Measurements from ENCODE around the gene CNTFR.

GRCh38 chr9:34594177-34594576, 4.7 kb upstream of the CNTFR start:
- TF ChIP-seq, protein P1, sequence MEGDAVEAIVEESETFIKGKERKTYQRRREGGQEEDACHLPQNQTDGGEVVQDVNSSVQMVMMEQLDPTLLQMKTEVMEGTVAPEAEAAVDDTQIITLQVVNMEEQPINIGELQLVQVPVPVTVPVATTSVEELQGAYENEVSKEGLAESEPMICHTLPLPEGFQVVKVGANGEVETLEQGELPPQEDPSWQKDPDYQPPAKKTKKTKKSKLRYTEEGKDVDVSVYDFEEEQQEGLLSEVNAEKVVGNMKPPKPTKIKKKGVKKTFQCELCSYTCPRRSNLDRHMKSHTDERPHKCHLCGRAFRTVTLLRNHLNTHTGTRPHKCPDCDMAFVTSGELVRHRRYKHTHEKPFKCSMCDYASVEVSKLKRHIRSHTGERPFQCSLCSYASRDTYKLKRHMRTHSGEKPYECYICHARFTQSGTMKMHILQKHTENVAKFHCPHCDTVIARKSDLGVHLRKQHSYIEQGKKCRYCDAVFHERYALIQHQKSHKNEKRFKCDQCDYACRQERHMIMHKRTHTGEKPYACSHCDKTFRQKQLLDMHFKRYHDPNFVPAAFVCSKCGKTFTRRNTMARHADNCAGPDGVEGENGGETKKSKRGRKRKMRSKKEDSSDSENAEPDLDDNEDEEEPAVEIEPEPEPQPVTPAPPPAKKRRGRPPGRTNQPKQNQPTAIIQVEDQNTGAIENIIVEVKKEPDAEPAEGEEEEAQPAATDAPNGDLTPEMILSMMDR (IDR thresholded peaks at IDR 0.05) = no peak
- no peak for TF ChIP-seq POLR2A (IDR thresholded peaks at IDR 0.05)

All from Peyer's patch (tissue), 4 donors.